ENCODE results near the gene ICAM1.

DNA sequence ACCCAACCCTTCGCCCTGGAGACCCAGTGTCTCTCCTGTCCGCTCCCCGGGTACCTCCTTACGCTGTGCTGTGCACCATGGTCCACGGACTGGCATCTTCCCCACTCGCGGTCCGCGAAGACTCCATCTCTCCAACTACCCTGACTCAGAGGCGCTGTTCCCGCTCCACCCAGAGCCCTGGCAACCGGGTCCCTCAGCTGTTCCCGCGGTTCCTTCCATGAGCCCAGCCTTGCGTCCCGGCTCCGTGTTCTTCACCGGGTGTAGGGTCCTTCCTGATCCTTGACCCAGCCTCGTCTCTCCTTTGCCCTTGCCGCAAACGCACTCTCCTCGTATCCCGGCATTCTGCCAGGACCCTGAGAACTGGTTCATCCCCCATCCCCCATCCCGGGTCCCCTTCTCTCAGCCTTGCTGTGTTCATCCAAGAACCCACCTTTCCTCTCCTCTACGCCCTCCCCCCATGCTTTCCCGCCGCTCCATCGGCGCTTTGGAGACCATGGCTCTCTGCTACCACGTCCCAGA, 19.5 kb downstream of the ICAM1 start:
- TF ChIP-seq, protein P1, sequence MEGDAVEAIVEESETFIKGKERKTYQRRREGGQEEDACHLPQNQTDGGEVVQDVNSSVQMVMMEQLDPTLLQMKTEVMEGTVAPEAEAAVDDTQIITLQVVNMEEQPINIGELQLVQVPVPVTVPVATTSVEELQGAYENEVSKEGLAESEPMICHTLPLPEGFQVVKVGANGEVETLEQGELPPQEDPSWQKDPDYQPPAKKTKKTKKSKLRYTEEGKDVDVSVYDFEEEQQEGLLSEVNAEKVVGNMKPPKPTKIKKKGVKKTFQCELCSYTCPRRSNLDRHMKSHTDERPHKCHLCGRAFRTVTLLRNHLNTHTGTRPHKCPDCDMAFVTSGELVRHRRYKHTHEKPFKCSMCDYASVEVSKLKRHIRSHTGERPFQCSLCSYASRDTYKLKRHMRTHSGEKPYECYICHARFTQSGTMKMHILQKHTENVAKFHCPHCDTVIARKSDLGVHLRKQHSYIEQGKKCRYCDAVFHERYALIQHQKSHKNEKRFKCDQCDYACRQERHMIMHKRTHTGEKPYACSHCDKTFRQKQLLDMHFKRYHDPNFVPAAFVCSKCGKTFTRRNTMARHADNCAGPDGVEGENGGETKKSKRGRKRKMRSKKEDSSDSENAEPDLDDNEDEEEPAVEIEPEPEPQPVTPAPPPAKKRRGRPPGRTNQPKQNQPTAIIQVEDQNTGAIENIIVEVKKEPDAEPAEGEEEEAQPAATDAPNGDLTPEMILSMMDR (IDR thresholded peaks at IDR 0.05), result no peak
- TF ChIP-seq SIN3A (IDR thresholded peaks at IDR 0.05; ENCODE audit: borderline replicate concordance, insufficient read depth, low read depth, low read length), result no peak
- TF ChIP-seq, protein P2, sequence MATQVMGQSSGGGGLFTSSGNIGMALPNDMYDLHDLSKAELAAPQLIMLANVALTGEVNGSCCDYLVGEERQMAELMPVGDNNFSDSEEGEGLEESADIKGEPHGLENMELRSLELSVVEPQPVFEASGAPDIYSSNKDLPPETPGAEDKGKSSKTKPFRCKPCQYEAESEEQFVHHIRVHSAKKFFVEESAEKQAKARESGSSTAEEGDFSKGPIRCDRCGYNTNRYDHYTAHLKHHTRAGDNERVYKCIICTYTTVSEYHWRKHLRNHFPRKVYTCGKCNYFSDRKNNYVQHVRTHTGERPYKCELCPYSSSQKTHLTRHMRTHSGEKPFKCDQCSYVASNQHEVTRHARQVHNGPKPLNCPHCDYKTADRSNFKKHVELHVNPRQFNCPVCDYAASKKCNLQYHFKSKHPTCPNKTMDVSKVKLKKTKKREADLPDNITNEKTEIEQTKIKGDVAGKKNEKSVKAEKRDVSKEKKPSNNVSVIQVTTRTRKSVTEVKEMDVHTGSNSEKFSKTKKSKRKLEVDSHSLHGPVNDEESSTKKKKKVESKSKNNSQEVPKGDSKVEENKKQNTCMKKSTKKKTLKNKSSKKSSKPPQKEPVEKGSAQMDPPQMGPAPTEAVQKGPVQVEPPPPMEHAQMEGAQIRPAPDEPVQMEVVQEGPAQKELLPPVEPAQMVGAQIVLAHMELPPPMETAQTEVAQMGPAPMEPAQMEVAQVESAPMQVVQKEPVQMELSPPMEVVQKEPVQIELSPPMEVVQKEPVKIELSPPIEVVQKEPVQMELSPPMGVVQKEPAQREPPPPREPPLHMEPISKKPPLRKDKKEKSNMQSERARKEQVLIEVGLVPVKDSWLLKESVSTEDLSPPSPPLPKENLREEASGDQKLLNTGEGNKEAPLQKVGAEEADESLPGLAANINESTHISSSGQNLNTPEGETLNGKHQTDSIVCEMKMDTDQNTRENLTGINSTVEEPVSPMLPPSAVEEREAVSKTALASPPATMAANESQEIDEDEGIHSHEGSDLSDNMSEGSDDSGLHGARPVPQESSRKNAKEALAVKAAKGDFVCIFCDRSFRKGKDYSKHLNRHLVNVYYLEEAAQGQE (IDR thresholded peaks at IDR 0.05; ENCODE audit: insufficient read depth in 1 of 2, low read depth in 2 of 2, low read length in 1 of 2), result no peak
- no peak for TF ChIP-seq POLR2AphosphoS5 (IDR thresholded peaks at IDR 0.05; ENCODE audit: low read depth, low read length)
- TF ChIP-seq TCF7L2 (IDR thresholded peaks at IDR 0.05; ENCODE audit: low read depth, low read length), result no peak

Data from Panc1 (cell line).